ENCODE results near the gene MRPL23.

GRCh38 chr11:1958367-1958766, 11.2 kb downstream of the MRPL23 start:
- no peak for TF ChIP-seq CTCF (conservative IDR thresholded peaks at IDR 0.05 in 1 of 2, IDR thresholded peaks at IDR 0.05 in 1 of 2; ENCODE audit: extremely low read depth in 1 of 2, insufficient read depth in 1 of 2, low read depth in 1 of 2, low read length in 2 of 2)
- TF ChIP-seq EZH2 (IDR thresholded peaks at IDR 0.05; ENCODE audit: borderline replicate concordance, low read length), result no peak

Data from mammary epithelial cell (primary cell).